Sigmoid colon (tissue), 4 donors: ENCODE data around the gene ZSCAN23.

Experiments used
- POLR2A ChIP-seq, 2 donors: fragments of 450-650 bp; IDR thresholded peaks; one replicate each; pipeline ENCODE4 v1.6.1; 2016; ENCODE audit warnings: antibody characterized with exemption in 2 of 2, mild to moderate bottlenecking in 2 of 2, moderate library complexity in 2 of 2
- POLR2AphosphoS5 ChIP-seq, 4 donors: sonication (generic); formaldehyde crosslinking; IDR thresholded peaks; one replicate each; pipeline ENCODE4 v1.6.1; 2017; ENCODE audit warnings: antibody characterized with exemption in 4 of 4
- TF ChIP-seq, protein P1 (sequence below), 4 experiments: fragments of 450-650 bp in 3 of 4; fragments of 200-600 bp in 1 of 4; IDR thresholded peaks; one replicate each; pipeline ENCODE4 v1.5.1; 2016 to 2019; ENCODE audit warnings: antibody characterized with exemption in 4 of 4, mild to moderate bottlenecking in 3 of 4, moderate library complexity in 2 of 4

DNA sequence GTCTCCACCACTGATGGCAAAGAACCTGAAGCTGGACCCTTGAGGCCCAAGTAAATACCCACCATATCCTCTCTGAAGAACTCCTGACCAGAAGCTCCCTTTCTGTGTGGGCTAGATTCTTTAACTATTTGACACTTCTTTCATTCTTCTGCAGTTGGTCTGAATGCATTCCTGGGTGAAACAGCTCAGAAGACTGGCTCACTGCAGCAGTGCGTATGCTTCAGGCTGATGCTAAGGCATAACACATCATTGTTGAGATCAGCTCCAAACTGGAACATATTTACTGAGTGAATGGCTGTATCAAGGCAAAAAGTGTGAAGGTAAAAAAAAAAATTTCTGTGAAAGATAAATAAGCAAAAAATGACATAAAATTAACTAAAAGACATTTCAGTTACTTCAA, 19.7 kb downstream of the ZSCAN23 start:
- TF ChIP-seq, protein P1, sequence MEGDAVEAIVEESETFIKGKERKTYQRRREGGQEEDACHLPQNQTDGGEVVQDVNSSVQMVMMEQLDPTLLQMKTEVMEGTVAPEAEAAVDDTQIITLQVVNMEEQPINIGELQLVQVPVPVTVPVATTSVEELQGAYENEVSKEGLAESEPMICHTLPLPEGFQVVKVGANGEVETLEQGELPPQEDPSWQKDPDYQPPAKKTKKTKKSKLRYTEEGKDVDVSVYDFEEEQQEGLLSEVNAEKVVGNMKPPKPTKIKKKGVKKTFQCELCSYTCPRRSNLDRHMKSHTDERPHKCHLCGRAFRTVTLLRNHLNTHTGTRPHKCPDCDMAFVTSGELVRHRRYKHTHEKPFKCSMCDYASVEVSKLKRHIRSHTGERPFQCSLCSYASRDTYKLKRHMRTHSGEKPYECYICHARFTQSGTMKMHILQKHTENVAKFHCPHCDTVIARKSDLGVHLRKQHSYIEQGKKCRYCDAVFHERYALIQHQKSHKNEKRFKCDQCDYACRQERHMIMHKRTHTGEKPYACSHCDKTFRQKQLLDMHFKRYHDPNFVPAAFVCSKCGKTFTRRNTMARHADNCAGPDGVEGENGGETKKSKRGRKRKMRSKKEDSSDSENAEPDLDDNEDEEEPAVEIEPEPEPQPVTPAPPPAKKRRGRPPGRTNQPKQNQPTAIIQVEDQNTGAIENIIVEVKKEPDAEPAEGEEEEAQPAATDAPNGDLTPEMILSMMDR (IDR thresholded peaks at IDR 0.05): no peak
- TF ChIP-seq POLR2AphosphoS5 (IDR thresholded peaks at IDR 0.05) (no peak), POLR2A (IDR thresholded peaks at IDR 0.05) (no peak)
